Measurements from ENCODE around the gene UCHL1.
"Not testable (repeated sequence)": the region's sequence is repeated elsewhere in the genome, so short reads cannot be mapped to it uniquely, and the experiment has no call there.

The UCHL1 gene

GRCh38 chr4:41236508-41236907 is 20.2 kb upstream of the UCHL1 start:
- no peak for DNase-seq (ENCODE audit: low spot score)

- peak; percentile 73 for DNase-seq (ENCODE audit: low spot score)
Observed at GRCh38 chr4:41241919-41242318, 14.8 kb upstream of the UCHL1 start.

GRCh38 chr4:41245983-41246382 is 10.7 kb upstream of the UCHL1 start:
- DNase-seq (ENCODE audit: low spot score), result no peak

- peak; percentile 29 for DNase-seq (ENCODE audit: low spot score)
Observed at GRCh38 chr4:41256131-41256739, 493 bp upstream of the UCHL1 start.

- peak; percentile 69 for DNase-seq (ENCODE audit: low spot score)
Observed at GRCh38 chr4:41257257-41257901, 651 bp downstream of the UCHL1 start.

- DNase-seq (ENCODE audit: low spot score), result no peak
Observed at GRCh38 chr4:41257906-41258305, 1.2 kb downstream of the UCHL1 start.

- peak; percentile 74 for DNase-seq (ENCODE audit: low spot score)
Observed at GRCh38 chr4:41258783-41259182, 2.1 kb downstream of the UCHL1 start.

- DNase-seq (ENCODE audit: low spot score), result no peak
Observed at GRCh38 chr4:41260116-41260733, 3.5 kb downstream of the UCHL1 start.

GRCh38 chr4:41262198-41262597 is 5.5 kb downstream of the UCHL1 start:
- no peak for DNase-seq (ENCODE audit: low spot score)

- DNase-seq (ENCODE audit: low spot score), result no peak
Observed at GRCh38 chr4:41264212-41264611, 7.5 kb downstream of the UCHL1 start.

- no peak for DNase-seq (ENCODE audit: low spot score)
Observed at GRCh38 chr4:41267997-41268396, 11.3 kb downstream of the UCHL1 start.

- DNase-seq (ENCODE audit: low spot score), result no peak
Observed at GRCh38 chr4:41268721-41269517, 12.2 kb downstream of the UCHL1 start.

- DNase-seq (ENCODE audit: low spot score), result no peak
Observed at GRCh38 chr4:41269682-41270081, 13.0 kb downstream of the UCHL1 start.

GRCh38 chr4:41275931-41276330 is 19.2 kb downstream of the UCHL1 start:
- DNase-seq (ENCODE audit: low spot score), result not testable (repeated sequence)

GRCh38 chr4:41280010-41280409 is 23.3 kb downstream of the UCHL1 start:
- no peak for DNase-seq (ENCODE audit: low spot score)

- DNase-seq (ENCODE audit: low spot score), result peak; percentile 81
Observed at GRCh38 chr4:41281038-41281634, 24.4 kb downstream of the UCHL1 start.

GRCh38 chr4:41282366-41282765 is 25.6 kb downstream of the UCHL1 start:
- no peak for DNase-seq (ENCODE audit: low spot score)

- DNase-seq (ENCODE audit: low spot score), result no peak
Observed at GRCh38 chr4:41285202-41285863, 28.6 kb downstream of the UCHL1 start.

- DNase-seq (ENCODE audit: low spot score), result no peak
Observed at GRCh38 chr4:41285864-41286235, 29.1 kb downstream of the UCHL1 start.

GRCh38 chr4:41287005-41287404 is 30.3 kb downstream of the UCHL1 start:
- no peak for DNase-seq (ENCODE audit: low spot score)

GRCh38 chr4:41287852-41288251 is 31.1 kb downstream of the UCHL1 start:
- no peak for DNase-seq (ENCODE audit: low spot score)

GRCh38 chr4:41288254-41288653 is 31.5 kb downstream of the UCHL1 start:
- DNase-seq (ENCODE audit: low spot score), result no peak
